Loucy (cell line): ENCODE data around the gene MYO5B.
"Not testable (repeated sequence)": the region's sequence is repeated elsewhere in the genome, so short reads cannot be mapped to it uniquely, and the experiment has no call there.

Source experiments
- H2AFZ ChIP-seq: fragments of 200-600 bp; sonication (generic); 2 replicates; pipeline ENCODE4 v1.6.0; 2016; ENCODE audit warnings: antibody characterized with exemption, mild to moderate bottlenecking, low read length, moderate library complexity
- H3F3A ChIP-seq: fragments of 200-600 bp; 2 replicates; pipeline ENCODE4 v1.6.0; 2016; ENCODE audit warnings: antibody characterized with exemption, low read depth, mild to moderate bottlenecking
- H3K27me3 ChIP-seq: fragments of 200-600 bp; sonication (generic); 2 replicates; pipeline ENCODE4 v1.6.1; 2014; ENCODE audit warnings: low read length, mild to moderate bottlenecking; ENCODE audit not compliant: insufficient read depth, poor library complexity, severe bottlenecking
- H3K36me3 ChIP-seq: fragments of 200-600 bp; sonication (generic); 2 replicates; pipeline ENCODE4 v1.6.1; 2016; ENCODE audit warnings: low read length; ENCODE audit not compliant: insufficient read depth
- H3K4me1 ChIP-seq: fragments of 200-600 bp; sonication (generic); 2 replicates; pipeline ENCODE4 v1.5.1; 2014; ENCODE audit warnings: low read length, mild to moderate bottlenecking; ENCODE audit not compliant: insufficient read depth, poor library complexity, severe bottlenecking
- H3K4me2 ChIP-seq: fragments of 200-600 bp; sonication (generic); 2 replicates; pipeline ENCODE4 v1.6.0; 2014; ENCODE audit warnings: antibody characterized with exemption, low read length, low read depth, mild to moderate bottlenecking; ENCODE audit not compliant: poor library complexity, severe bottlenecking
- H3K4me3 ChIP-seq: fragments of 200-600 bp; sonication (generic); 2 replicates; pipeline ENCODE4 v1.5.1; 2014; ENCODE audit warnings: low read length, mild to moderate bottlenecking, mixed read lengths; ENCODE audit not compliant: poor library complexity, severe bottlenecking
- H3K79me2 ChIP-seq: fragments of 200-600 bp; sonication (generic); 2 replicates; pipeline ENCODE4 v1.6.1; 2014; ENCODE audit warnings: low read length; ENCODE audit not compliant: insufficient read depth
- H3K9ac ChIP-seq: fragments of 200-600 bp; sonication (generic); 2 replicates; pipeline ENCODE4 v1.6.0; 2014; ENCODE audit warnings: mild to moderate bottlenecking, low read depth, low read length, moderate library complexity; ENCODE audit not compliant: poor library complexity, severe bottlenecking
- H3K9me2 ChIP-seq: fragments of 200-600 bp; sonication (generic); replicated peaks from 2 replicates; pipeline ENCODE4 v1.6.1; 2016; ENCODE audit warnings: low read depth, low read length, mixed read lengths
- H3K9me3 ChIP-seq: fragments of 200-600 bp; sonication (generic); 2 replicates; pipeline ENCODE4 v1.6.1; 2014; ENCODE audit warnings: mild to moderate bottlenecking, antibody characterized with exemption, low read length, low read depth; ENCODE audit not compliant: insufficient read depth
- H4K20me1 ChIP-seq: fragments of 200-600 bp; sonication (generic); 2 replicates; pipeline ENCODE4 v1.6.0; 2014; ENCODE audit warnings: antibody characterized with exemption, low read length, mild to moderate bottlenecking; ENCODE audit not compliant: insufficient read depth, poor library complexity, severe bottlenecking
- EZH2phosphoT487 ChIP-seq: fragments of 200-600 bp; IDR thresholded peaks from 2 replicates; pipeline ENCODE4 v1.6.1; 2018; ENCODE audit warnings: antibody characterized with exemption, mild to moderate bottlenecking, moderate library complexity, borderline replicate concordance
- TF ChIP-seq, protein P1 (sequence below): fragments of 200-600 bp; sonication (generic); conservative IDR thresholded peaks from 2 replicates; pipeline ENCODE4 v1.5.1; 2014; ENCODE audit warnings: mild to moderate bottlenecking, antibody characterized with exemption, low read length

Gene MYO5B

DNA sequence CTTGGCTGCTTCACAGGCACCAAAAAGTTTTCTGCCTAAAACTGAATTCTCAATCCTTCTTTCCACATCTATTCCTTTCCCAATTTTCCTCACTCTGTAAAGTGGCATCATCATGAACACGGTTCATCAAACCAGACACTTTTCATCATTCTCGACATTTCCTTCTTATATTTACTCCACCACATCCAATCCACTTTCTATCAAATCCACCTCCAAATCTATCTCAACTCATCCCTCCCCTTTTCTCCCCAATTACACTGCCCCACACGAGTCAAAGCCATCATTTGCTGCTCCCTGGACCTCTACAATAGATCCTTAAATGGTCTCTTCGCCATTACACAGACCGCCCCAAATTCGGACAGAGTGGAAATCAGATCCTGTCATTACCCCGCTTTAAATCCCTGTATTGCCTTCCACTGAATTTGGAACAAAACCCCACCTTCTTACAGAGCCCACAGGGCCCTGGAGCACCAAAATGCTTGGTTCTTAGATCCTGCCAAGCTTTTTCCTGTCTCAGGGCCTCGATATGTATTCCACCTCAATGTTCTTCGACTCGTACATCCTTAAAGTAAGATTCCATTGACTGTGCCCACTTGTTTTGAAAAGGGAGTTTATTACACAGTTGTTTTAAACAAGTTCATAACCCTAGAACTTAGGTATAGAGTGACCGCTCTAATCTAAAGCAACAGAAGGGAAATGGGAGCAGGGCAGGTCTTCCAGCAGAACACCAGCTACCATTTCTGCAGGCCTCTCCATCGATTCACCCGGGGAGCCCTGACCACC lies 382.5 kb downstream of the MYO5B start:
- no peaks in the 10 kb centered on the region for H4K20me1 ChIP-seq
- peaks cover 8% of the 10 kb centered on the region; the same call in 1 of the 2 replicates for H3K9me3 ChIP-seq
- no peaks in the 10 kb centered on the region for H3K27me3 ChIP-seq
- peak overlapping the region; percentile 67 for H3K4me2 ChIP-seq
- H3K4me1 ChIP-seq, result peaks cover 4% of the 10 kb centered on the region
- TF ChIP-seq EZH2phosphoT487, result no peak
- TF ChIP-seq, protein P1, sequence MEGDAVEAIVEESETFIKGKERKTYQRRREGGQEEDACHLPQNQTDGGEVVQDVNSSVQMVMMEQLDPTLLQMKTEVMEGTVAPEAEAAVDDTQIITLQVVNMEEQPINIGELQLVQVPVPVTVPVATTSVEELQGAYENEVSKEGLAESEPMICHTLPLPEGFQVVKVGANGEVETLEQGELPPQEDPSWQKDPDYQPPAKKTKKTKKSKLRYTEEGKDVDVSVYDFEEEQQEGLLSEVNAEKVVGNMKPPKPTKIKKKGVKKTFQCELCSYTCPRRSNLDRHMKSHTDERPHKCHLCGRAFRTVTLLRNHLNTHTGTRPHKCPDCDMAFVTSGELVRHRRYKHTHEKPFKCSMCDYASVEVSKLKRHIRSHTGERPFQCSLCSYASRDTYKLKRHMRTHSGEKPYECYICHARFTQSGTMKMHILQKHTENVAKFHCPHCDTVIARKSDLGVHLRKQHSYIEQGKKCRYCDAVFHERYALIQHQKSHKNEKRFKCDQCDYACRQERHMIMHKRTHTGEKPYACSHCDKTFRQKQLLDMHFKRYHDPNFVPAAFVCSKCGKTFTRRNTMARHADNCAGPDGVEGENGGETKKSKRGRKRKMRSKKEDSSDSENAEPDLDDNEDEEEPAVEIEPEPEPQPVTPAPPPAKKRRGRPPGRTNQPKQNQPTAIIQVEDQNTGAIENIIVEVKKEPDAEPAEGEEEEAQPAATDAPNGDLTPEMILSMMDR, result no peak
- H2AFZ ChIP-seq, result peak overlapping the region; percentile 94
- H3K9me2 ChIP-seq, result no peaks in the 10 kb centered on the region
- peak overlapping the region; percentile 76 for H3K9ac ChIP-seq
- no peaks in the 10 kb centered on the region for H3F3A ChIP-seq
- H3K4me3 ChIP-seq, result peak overlapping the region; percentile 87
- peaks cover 20% of the 10 kb centered on the region for H3K79me2 ChIP-seq
- H3K36me3 ChIP-seq, result no peaks in the 10 kb centered on the region

DNA sequence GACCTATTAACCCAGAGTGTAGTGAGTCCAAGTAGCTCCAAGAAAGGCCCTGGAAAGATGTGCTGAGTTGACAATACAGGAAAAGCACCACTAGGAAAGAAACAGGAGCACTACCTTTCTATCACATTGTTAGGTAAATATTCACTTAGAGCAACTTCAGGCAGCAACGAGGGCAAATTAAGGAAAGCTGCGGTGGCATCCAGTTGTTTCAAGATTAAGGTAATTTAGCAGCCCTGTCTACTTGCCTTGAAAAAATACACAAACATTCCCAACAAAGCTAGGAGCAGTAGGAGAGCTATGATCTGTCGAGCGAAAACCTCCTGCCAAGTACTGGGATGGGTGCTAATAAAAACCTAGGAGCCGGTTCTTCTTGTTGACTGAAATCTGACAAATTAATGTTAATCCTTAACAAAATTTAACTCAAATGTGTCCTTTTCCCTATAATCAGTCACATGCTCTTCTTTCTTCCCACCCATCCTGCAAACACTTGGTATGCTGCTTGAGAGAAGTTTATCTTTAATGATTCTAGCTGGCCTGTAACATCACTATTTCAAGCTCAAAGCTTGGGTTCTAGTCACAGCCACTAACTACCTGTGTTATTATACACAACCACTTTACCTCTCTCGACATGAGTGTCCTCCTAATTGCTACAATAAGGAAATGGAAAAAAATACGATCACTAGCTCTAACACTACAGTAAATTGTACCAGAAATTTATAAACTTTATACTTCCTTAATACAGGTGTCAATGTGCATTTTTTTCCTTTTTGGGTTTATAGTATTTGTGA lies 383.6 kb downstream of the MYO5B start:
- TF ChIP-seq, protein P1, result no peak
- TF ChIP-seq EZH2phosphoT487, result no peak
- Histone ChIP-seq H3K27me3 (no peaks in the 10 kb centered on the region), H3K9me3 (peaks cover 8% of the 10 kb centered on the region; the same call in 1 of the 2 replicates), H3K4me3 (peak overlapping the region; percentile 25), H3K79me2 (peaks cover 23% of the 10 kb centered on the region), H3K36me3 (no peaks in the 10 kb centered on the region), H3K9me2 (no peaks in the 10 kb centered on the region), H2AFZ (no peak overlapping the region), H3K4me1 (peaks cover 4% of the 10 kb centered on the region), H3F3A (no peaks in the 10 kb centered on the region), H3K4me2 (peak overlapping the region; percentile 67), H3K9ac (no peak overlapping the region), H4K20me1 (no peaks in the 10 kb centered on the region)

DNA sequence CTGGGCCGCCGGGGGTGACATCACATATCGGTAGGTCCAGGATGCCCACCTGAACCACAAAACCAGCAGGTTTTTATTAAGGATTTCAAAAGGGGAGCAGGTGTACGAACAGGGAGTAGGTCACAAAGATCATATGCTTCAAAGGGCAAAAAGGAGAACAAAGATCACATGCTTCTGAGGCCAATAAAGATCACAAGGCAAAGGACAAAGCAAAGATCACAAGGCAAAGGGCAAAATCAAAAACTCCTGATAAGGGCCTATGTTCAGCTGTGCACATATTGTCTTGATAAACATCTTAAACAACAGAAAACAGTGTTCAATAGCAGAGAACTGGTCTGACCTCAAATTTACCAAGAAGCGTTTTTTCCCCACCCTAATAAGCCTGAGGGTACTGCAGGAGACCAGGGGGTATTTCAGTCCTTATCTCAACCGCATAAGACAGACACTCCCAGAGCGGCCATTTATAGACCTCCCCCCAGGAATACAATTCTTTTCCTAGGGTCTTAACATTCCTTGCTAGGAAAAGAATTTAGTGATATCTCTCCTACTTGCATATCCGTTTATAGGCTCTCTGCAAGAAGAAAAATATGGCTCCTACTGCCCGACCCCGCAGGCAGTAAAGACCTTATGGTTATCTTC lies 386.3 kb downstream of the MYO5B start:
- not testable (repeated sequence) for H3K27me3 ChIP-seq, H3K36me3 ChIP-seq, H3F3A ChIP-seq, H4K20me1 ChIP-seq, H3K4me2 ChIP-seq, H3K9ac ChIP-seq, H3K4me3 ChIP-seq, H3K9me3 ChIP-seq, H3K4me1 ChIP-seq, H3K9me2 ChIP-seq, H2AFZ ChIP-seq
- peaks cover 29% of the 10 kb centered on the region for H3K79me2 ChIP-seq
